Endothelial cell of umbilical vein (primary cell): ENCODE results near the gene VLDLR. TPM values are rescaled to one million over a fixed set of nuclear protein-coding genes. Genes with fewer than 3 reads are reported as not detected.

Source experiments
- BruUV-seq: library from RNA; stranded (reverse); fragments of 400-500 nt; replicated peaks from 2 replicates; lab custom pipeline; 2021; lab: Mats Ljungman, UMichigan
- CTCF ChIA-PET: fragments of 300-600, 350-600 bp; sonication (Branson Sonifier 250); formaldehyde crosslinking; loops from one replicate; lab custom pipeline; 2021; ENCODE audit warnings: antibody characterized with exemption, inconsistent platforms; lab: Charles Lee
- POLR2A ChIA-PET: fragments of 300-600, 350-600 bp; sonication (Branson Sonifier 250); formaldehyde crosslinking; loops from one replicate; lab custom pipeline; 2021; ENCODE audit warnings: antibody characterized with exemption, inconsistent platforms; lab: Charles Lee
- DNase-seq: peaks from one replicate; pipeline ENCODE4 v3.0.0-alpha.2; 2011; ENCODE audit warnings: low read depth, low spot score
- FAIRE-seq: peaks from 2 replicates; lab custom pipeline; 2011; peaks lifted over from hg19 to GRCh38; lab: Jason Lieb, UNC
- H2AFZ ChIP-seq: 2 replicates; pipeline ENCODE4 v1.6.0; 2012; ENCODE audit warnings: low read depth, low read length, control low read depth, inconsistent platforms
- H3K27ac ChIP-seq: 2 replicates; pipeline ENCODE4 v1.5.1; 2011; ENCODE audit warnings: low read depth, mild to moderate bottlenecking, control low read depth, low read length, moderate library complexity; ENCODE audit not compliant: insufficient read depth
- H3K27me3 ChIP-seq, 2 experiments: 2 replicates each; pipeline versions ENCODE4 v1.6.0 to v1.6.1; 2011; ENCODE audit warnings: low read length in 2 of 2, mixed read lengths in 1 of 2; ENCODE audit not compliant: control insufficient read depth in 2 of 2, insufficient read depth in 2 of 2
- H3K36me3 ChIP-seq, 2 experiments: 2 replicates in 1 of 2; 3 replicates in 1 of 2; pipeline ENCODE4 v1.5.1; 2011; ENCODE audit warnings: low read length in 2 of 2, mild to moderate bottlenecking in 1 of 2, moderate library complexity in 1 of 2; ENCODE audit not compliant: control insufficient read depth in 2 of 2, insufficient read depth in 2 of 2; ENCODE audit errors: extremely low read depth in 1 of 2
- H3K4me1 ChIP-seq: 3 replicates; pipeline ENCODE4 v1.5.1; 2011; ENCODE audit warnings: mild to moderate bottlenecking, low read length; ENCODE audit not compliant: control insufficient read depth, insufficient read depth; ENCODE audit errors: extremely low read depth
- H3K4me2 ChIP-seq: 2 replicates; pipeline ENCODE4 v1.6.1; 2011; ENCODE audit warnings: low read length, control low read depth, mixed read lengths; ENCODE audit not compliant: insufficient read depth
- H3K4me3 ChIP-seq, 3 experiments: fragments of 200-600 bp in 1 of 3; sonication (generic), shearing (Covaris generic) in 1 of 3; replicated peaks in 1 of 3; 2 replicates each; pipeline ENCODE4 v1.5.1; 2011 to 2016; ENCODE audit warnings: control low read depth in 3 of 3, low read length in 3 of 3, mild to moderate bottlenecking in 2 of 3, inconsistent platforms in 1 of 3, low read depth in 1 of 3, moderate library complexity in 1 of 3; ENCODE audit not compliant: insufficient read depth in 1 of 3
- H3K79me2 ChIP-seq: 2 replicates; pipeline ENCODE4 v1.6.0; 2012; ENCODE audit warnings: low read length, inconsistent platforms; ENCODE audit not compliant: control insufficient read depth, insufficient read depth
- H3K9ac ChIP-seq: replicated peaks from 2 replicates; pipeline ENCODE3; 2011; ENCODE audit warnings: low read length, control low read depth; ENCODE audit not compliant: insufficient read depth; ENCODE audit errors: extremely low read depth
- H3K9me1 ChIP-seq: replicated peaks from 3 replicates; pipeline ENCODE4 v1.6.0; 2011; ENCODE audit warnings: mild to moderate bottlenecking, low read length; ENCODE audit not compliant: control insufficient read depth, insufficient read depth; ENCODE audit errors: extremely low read depth
- H3K9me3 ChIP-seq: replicated peaks from 2 replicates; pipeline ENCODE4 v1.5.1; 2012; ENCODE audit warnings: low read length, inconsistent platforms; ENCODE audit not compliant: control insufficient read depth, insufficient read depth
- H4K20me1 ChIP-seq: replicated peaks from 2 replicates; pipeline ENCODE3; 2011; ENCODE audit warnings: mild to moderate bottlenecking, low read length; ENCODE audit not compliant: control insufficient read depth, insufficient read depth; ENCODE audit errors: extremely low read depth
- CTCF ChIP-seq, 2 donors: IDR thresholded peaks; 1 replicate in 1 of 2; 2 replicates in 1 of 2; pipeline ENCODE4 v1.5.1; 2011; ENCODE audit warnings: low read length in 2 of 2, mild to moderate bottlenecking in 2 of 2, moderate library complexity in 2 of 2, control low read depth in 1 of 2, inconsistent platforms in 1 of 2, low read depth in 1 of 2; ENCODE audit not compliant: insufficient read depth in 1 of 2; ENCODE audit errors: extremely low read depth in 1 of 2
- EZH2 ChIP-seq: IDR thresholded peaks from 2 replicates; pipeline ENCODE4 v1.6.1; 2012; ENCODE audit warnings: borderline replicate concordance, low read depth, mild to moderate bottlenecking, moderate library complexity, low read length, inconsistent platforms; ENCODE audit not compliant: severe bottlenecking
- FOS ChIP-seq: IDR thresholded peaks from 2 replicates; pipeline ENCODE4 v1.6.1; 2011; ENCODE audit warnings: mild to moderate bottlenecking, low read length, moderate library complexity, borderline replicate concordance; ENCODE audit not compliant: insufficient read depth
- GATA2 ChIP-seq: IDR thresholded peaks from 2 replicates; pipeline ENCODE4 v1.7.0; 2011; ENCODE audit warnings: low read depth, mild to moderate bottlenecking, moderate library complexity, mixed read lengths, low read length; ENCODE audit not compliant: insufficient read length, insufficient read depth
- JUN ChIP-seq: IDR thresholded peaks from 2 replicates; pipeline ENCODE4 v1.6.1; 2011; ENCODE audit warnings: borderline replicate concordance, low read depth; ENCODE audit not compliant: insufficient read length, insufficient read depth
- MAX ChIP-seq: IDR thresholded peaks from 2 replicates; pipeline ENCODE4 v1.6.1; 2011; ENCODE audit not compliant: insufficient read depth, insufficient read length
- MYC ChIP-seq: IDR thresholded peaks from one replicate; pipeline ENCODE4 v1.6.1; 2011; ENCODE audit warnings: mild to moderate bottlenecking, low read depth, low read length
- POLR2A ChIP-seq: IDR thresholded peaks from 2 replicates; pipeline ENCODE4 v1.6.1; 2012; ENCODE audit warnings: low read depth, mild to moderate bottlenecking, control low read depth, low read length
- POLR2AphosphoS5 ChIP-seq: IDR thresholded peaks from 2 replicates; pipeline ENCODE4 v1.6.1; 2012; ENCODE audit warnings: low read depth, mild to moderate bottlenecking, control low read depth, low read length, moderate library complexity; ENCODE audit not compliant: insufficient read depth
- dilution Hi-C: fragments of 300-500 bp; cut with MboI; formaldehyde crosslinking; loops from one replicate; pipeline ENCODE4 v1.15.0; 2019; ENCODE audit warnings: low sequenced_read_pairs; ENCODE audit not compliant: extremely low pct_ligation_motif_present
- intact Hi-C: fragments of 100-400 bp; cut with micrococcal nuclease; formaldehyde crosslinking; loops from one replicate; pipeline ENCODE4 v1.10.0; 2022
- polyA plus RNA-seq, 4 experiments: library from polyadenylated mRNA; depleted of rRNA in 3 of 4; stranded (reverse) in 3 of 4; unstranded in 1 of 4; fragments of >200 nt; gene quantifications; 2 replicates each; pipeline versions ENCODE4 v1.2.1 to v1.2.3, GENCODE V29; 2011 to 2012; ENCODE audit warnings: missing spikeins in 1 of 4
- total RNA-seq: library from RNA; stranded (reverse); gene quantifications from 2 replicates; pipeline ENCODE4 v1.2.3, GENCODE V29; 2021

The VLDLR gene
- total and polyA plus RNA-seq, 2 donors (not counting 3 experiments of a cell fraction or from before 2014, with no cell fraction given): 0.47 to 2.5 TPM

- H3K9me3 ChIP-seq: no peaks in the 10 kb centered on the region
- no peak overlapping the region for H3K9ac ChIP-seq
- no TSS peak for BruUV-seq
- no peaks in the 10 kb centered on the region for H4K20me1 ChIP-seq
- H3K4me2 ChIP-seq: no peak overlapping the region
- CTCF ChIA-PET: no interaction called here
- H3K36me3 ChIP-seq: no peaks in the 10 kb centered on the region
- POLR2A ChIA-PET: no interaction called here
- no peaks in the 10 kb centered on the region for H3K27me3 ChIP-seq
- FAIRE-seq: no peak
- H2AFZ ChIP-seq: no peak overlapping the region
- no peaks in the 10 kb centered on the region for H3K4me1 ChIP-seq
- H3K4me3 ChIP-seq: no peak overlapping the region
- DNase-seq: no peak
- no peaks in the 10 kb centered on the region for H3K9me1 ChIP-seq
- TF ChIP-seq POLR2A (no peak), EZH2 (no peak), FOS (no peak), MYC (no peak), POLR2AphosphoS5 (no peak), CTCF (IDR thresholded peaks at IDR 0.05; ENCODE audit: extremely low read depth in 1 of 2, insufficient read depth in 1 of 2, low read depth in 1 of 2, low read length in 2 of 2) (no peak), GATA2 (no peak)
- no peak overlapping the region for H3K27ac ChIP-seq
- no peaks in the 10 kb centered on the region for H3K79me2 ChIP-seq
- intact Hi-C loops (no loop called here), dilution Hi-C loops (no loop called here)
These were observed 75.9 kb downstream of the VLDLR start for GRCh38 chr9:2697492-2697891.

- TF ChIP-seq MYC (no peak), POLR2A (no peak), FOS (no peak), JUN (no peak), MAX (no peak), GATA2 (no peak)
- POLR2A ChIA-PET: no interaction called here
- no peaks in the 10 kb centered on the region for H3K9me1 ChIP-seq
- CTCF ChIA-PET: no interaction called here
- no peak overlapping the region for H3K9ac ChIP-seq
- H3K79me2 ChIP-seq: no peaks in the 10 kb centered on the region
- H3K4me1 ChIP-seq: no peaks in the 10 kb centered on the region
- H4K20me1 ChIP-seq: no peaks in the 10 kb centered on the region
- no peaks in the 10 kb centered on the region for H3K27me3 ChIP-seq
- H3K9me3 ChIP-seq: no peaks in the 10 kb centered on the region
- H3K36me3 ChIP-seq: no peaks in the 10 kb centered on the region
- DNase-seq (no peak), FAIRE-seq (no peak)
- H3K4me3 ChIP-seq: no peak overlapping the region
- dilution Hi-C loops (no loop called here), intact Hi-C loops (no loop called here)
- BruUV-seq: no TSS peak
- no peak overlapping the region for H3K27ac ChIP-seq
- no peak overlapping the region for H2AFZ ChIP-seq
- no peak overlapping the region for H3K4me2 ChIP-seq
These were observed 78.8 kb downstream of the VLDLR start for GRCh38 chr9:2700398-2700797.
